Activated CD8-positive, alpha-beta memory T cell treated with anti-CD3 and anti-CD28 coated beads for 24 hours (primary cell): ENCODE data around the gene MPZL2.

Source experiments
- DNase-seq: peaks from one replicate; pipeline ENCODE4 v3.0.0-alpha.2; 2020

Gene MPZL2

DNA sequence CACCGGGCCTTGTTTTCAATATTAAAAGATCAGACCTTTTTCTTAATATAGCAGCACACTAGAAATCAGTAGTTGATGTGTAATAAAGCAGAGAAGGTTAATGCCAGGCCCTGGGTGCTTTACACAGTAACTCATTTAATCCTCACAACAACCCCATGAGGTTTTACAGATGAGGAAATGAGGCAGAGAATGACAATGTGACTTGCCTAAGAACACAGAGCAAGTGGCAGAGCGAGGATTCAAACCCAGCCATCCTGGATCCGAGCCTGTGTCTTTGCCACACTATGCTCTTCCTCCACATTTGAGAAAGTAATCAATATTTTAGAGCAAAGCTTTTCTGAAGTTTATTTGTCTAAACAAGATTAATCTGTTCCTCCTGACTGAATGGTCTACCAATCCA lies 46.5 kb downstream of the MPZL2 start:
- DNase-seq = no peak

DNA sequence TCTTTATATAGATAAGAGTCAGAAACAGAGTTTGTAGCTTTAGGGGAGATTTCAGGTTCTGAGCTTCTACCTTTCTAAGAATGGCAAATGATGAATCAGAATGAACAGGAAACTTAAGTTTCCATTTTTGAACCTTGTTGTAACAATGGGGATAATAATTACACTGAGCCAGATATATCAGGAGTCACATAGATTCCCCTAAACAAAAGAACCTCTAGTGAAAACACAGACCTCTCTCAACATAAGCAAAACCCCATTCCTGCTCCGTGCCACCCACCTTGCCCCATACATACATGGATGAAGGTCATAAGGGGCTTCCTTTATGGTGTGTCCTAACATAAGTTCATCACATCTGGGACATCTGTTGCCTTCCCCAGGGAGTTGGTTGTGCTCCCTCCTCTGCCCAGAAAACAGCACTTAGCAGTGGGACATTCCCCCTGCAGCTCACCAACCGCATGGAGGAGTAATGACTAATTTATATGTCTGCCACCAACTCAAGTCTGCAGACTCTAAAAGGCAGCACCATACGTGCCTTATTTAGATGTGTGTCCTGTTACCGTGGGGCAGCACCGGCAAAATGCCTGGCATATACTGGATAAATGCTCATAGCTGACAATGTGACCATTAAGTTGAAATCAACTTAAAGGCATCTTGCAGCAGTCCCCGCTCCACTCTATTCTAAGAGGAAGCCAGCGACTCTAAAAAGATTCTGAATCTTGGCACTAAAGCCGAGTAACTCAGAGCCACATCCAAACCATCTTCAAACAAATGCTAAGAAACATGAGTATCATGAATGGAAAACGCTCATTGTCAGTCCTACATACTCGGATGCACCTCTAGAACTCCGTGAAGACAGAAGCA lies 47.2 kb downstream of the MPZL2 start:
- DNase-seq = peak; percentile 87

DNA sequence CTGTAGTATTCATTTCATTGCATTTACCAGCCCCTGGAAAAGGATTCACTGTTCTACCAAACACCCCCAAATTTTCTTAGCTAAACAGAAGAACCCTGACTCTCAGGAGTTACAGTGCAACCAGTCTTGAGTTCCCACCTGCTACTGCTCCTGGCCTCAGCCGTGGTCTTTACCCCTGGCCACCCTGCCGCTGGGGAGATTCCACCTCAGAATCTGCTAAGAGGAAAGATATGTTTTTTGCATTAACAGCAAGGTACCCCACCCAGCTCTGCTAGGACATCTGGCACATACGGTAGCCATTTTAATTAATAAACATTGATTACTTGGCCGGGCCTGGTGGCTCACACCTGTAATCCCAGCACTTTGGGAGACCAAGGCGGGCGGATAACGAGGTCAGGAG lies 48.3 kb downstream of the MPZL2 start:
- no peak for DNase-seq

DNA sequence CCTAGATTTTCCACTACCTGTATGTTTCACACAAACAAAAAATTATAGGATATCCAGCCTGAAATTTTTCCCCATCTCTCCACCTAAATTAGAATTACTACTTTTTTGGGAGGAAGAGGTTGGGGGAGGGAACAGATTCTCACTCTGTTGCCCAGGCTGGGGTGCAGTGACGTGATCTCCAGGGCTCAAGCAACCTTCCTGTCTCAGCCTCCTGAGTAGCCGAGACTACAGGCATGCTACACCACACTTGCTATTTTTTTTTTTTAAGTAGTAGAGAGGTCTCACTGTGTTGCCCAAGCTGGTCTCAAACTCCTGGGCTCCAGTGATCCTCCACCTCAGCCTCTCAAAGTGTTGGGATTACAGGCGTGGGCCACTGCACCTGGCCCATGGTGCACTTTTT lies 48.8 kb downstream of the MPZL2 start:
- DNase-seq = no peak

DNA sequence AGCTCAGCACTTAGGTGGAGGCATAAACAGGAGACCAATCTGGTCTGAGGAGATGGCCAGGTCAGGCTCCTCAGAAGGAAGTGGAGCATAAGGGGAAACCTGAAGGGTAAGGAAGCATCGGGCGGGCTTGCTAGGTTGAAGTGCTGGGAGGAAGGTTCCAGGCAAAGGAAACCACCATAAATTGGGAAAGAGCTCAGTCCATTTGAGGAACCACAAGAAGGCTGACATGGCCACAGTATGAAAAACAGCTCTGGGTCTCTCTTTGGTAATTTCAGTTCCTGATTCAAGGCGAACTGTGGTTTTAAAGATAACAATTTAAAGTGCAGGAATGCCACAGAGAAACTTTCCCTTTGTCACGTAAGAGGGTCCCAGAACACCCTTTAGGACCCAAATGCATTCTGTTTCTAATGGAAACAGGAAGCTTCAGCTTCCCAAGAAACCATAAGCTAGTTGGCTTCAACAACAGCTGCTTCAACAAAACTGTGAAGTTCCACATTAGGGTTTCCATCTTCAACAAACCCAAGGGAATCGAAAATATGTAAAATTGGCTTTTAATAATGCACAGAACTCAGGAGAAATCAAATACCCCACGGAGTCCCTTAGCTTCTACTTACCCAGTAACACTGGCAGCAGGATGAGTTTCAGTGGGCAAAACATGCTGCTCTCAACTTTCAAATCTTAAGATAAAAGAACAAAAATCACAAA lies 49.7 kb downstream of the MPZL2 start:
- DNase-seq = peak; percentile 68

DNA sequence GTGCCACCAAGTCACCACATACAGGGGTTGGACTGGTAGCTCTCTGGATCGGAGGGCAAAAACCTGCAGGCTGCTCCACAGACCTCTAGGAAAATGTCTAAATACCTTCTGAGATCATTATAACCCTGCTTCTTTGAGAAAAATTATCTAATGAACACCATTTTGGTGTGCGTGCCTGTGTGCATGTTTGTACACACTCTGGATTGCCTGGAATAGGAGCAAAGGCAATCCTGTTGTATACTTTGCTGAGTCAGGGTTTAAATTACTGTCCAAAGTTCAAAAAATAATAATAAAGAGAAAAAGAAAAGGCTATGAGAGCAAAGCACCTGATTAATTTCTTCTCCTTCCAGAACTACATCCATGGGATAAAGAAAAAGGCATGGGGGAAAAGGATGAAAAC lies 50.3 kb downstream of the MPZL2 start:
- peak; percentile 53 for DNase-seq

DNA sequence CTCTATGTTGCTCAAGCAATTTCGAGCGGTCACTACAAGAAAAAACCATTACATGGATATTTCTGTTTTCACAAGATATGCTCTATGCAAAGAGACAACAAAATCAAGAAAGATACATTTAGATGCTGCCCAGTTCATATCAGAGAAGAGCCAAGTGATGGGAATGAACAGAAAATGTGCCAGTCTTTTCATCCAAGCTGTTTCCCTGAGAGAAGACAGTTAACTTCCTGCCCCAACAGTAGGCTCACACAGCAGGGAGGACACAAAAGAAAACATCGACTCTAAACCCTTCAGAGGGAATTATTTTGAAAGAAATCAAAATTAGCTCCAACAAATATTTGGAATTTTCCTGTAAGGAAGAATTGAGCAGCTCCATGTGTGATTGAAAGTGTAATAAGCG lies 50.9 kb downstream of the MPZL2 start:
- no peak for DNase-seq

DNA sequence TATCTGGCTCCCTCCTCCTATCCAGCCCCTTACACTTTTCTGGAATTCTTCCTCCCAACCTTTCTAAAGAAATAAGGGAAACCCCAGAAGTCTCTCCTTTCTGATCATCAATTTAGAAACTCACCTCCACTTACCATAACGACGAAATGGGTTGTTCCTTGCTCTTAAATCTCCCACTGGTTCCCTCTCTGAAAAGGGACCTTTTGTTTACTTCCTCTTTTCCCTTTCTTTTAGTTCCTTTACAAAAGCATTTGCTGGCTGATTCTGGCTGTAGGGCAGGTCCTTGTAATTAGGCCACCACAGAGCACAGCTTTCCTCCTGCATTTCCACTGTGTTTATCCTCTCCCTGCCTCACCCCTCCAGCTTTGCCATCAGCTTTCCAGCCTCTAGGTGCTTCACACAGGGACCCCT lies 51.3 kb downstream of the MPZL2 start:
- peak; percentile 52 for DNase-seq

DNA sequence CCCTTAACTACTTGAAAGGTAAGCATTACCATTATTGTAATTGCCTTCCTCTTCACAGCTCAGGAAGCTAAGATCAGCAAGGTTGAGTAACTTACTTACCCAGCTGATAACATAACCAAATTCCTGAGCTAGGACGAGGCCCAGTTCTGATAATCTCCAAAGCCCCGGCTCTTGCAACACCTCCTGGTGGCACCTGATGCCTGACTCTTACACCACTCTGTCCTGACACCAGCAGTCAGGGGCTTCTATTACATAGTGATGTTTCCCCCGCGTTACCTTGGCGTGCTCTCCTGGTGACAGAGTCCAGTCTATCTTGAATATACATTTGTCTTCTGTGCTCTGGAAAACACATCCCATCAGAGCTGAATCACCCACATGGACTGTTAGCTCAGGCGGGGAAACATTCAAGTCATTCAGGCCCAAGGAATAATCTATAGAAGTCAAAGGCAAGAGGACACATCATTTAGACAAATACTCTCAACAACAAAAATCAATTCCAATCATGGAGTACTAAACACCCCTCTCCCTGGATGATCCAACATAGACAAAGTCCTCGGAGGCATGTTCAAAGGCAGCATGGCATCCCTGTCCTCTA lies 51.9 kb downstream of the MPZL2 start:
- DNase-seq = peak; percentile 56

DNA sequence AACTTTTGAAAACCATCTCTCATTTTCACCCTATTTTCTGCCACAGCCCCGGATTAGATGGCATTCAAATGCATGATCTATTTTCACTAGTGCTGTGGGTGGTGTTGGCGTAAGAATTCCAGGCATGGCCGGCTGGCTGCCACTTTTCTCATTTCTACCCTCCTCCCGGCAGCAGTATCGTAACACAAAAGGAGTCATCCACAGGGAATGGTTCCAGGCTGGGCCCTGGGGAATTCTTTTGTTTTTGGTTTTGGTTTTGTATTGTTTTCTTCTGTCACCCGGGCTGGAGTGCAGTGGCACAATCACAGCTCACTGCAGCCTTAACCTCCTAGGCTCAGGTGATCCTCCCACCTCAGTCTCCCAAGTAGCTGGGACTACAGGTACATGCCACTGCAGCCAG lies 53.1 kb downstream of the MPZL2 start:
- DNase-seq = peak; percentile 50

DNA sequence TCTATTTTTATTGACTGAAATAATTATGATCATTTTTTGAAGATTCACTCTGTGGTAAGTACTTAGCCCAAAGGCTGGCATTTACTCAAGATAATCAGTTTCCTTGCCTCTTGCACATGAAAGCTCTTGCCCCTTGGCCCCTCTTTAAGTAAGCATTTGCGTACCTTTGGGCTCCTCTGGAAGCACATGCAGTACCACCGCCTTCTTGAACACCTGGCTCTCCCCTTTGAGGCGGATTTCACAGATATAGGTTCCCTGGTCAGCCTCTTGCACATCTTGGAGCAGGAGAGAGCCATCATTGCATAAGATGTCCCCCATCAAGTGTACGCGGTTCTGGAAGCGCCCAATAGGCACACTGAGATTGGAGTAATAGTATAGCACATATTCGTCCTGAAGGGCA lies 53.8 kb downstream of the MPZL2 start:
- DNase-seq = no peak

DNA sequence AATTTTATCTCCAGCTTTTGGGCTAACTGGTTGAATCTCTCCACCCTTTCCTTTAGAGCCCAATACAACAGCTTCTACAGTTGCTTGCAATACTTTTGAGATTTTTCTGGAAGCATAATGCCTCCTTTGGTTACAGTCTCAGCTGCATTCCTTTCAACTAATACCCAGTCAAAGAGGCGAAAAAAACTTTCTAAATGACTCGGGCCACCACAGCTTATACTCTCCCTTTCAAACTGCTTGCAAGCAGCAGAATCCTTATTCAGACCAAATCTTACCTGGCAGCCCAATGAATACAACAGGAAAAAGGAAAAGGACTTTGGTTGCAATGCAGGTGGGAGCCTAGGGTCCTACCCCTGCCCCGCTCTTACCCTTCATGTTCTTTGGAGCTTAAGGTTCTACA lies 55.1 kb downstream of the MPZL2 start:
- DNase-seq = no peak

DNA sequence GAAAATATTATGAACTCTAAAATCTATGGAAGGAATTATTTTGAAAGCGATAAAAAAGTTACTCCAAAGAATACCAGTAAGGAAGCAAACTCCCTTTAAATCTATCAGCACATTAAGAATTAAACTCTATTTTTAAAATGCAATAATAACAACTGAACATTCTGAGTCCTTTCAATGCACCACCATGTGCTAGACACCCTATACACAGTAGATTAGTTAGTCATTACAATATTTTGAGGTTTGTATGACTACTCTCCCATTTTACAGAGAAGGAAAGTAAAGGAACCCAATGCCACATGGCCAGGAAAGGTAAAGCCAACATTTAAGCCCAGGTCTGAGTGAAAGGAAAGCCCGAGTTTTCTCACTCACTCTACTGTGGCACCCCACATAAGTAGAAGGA lies 57.0 kb downstream of the MPZL2 start:
- no peak for DNase-seq

DNA sequence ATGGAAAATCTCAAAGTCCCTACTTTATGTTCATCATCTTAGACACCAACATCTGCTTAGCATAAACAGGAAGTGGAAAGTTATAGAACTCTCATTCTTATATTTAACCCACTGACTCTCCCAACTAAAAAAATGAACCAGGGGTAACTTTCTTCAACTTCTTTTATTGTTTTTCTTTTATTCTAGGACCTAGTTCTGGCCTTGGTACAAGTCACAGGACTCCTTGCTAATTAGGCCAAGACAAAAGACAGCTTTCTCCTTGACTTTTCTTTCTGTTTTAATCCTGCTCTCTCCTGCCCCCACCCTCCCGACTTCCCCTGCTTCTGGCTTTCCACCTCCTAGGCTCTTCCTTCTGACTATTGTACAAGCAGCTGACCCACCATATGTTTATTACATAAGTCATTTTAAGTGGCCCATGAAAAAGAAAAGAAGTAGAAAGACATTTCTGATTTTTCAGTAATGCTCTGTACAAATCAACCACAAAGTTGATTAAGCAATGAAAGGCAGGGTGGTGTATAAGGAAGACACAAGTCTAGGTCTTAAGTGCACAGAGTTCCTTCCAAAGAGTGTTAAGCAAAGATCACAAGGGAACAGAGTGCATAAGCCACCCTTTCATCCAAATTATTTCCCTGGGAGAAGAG lies 57.6 kb downstream of the MPZL2 start:
- no peak for DNase-seq

DNA sequence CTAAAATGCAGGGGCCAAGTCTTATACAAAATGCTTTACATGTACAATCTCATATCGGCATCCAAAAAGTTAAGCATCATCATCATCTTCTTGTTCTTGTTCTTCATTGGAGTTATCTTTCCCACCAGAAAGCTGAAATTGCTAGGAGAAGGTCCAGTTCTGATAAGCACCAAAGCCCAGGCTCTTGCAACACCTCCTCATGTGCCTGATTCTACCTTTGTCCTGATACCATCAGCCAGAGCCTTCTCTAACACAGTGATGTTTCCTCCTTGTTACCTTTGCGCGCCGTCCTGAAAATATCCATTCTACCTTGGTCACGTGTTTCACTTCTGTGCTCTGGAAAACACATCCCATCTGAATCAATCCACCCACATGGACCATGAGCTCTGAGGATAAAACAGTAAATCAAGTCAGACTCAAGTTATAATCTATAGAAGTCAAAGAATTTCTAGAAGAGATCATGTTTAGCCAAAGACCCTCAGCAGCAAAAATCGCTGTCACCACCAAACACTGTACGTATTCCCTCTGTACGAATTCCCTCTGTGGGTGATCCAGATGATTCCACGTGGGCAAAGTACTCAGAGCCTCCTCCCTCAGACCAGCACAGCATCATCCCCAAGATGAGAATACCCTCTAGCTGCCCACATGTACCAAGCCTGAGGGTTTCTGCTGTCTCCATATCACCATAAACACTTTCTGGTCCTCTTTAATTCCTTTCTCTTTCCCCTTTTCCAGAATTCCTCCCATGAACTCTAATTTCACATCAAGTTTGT lies 58.3 kb downstream of the MPZL2 start:
- DNase-seq = no peak
